Activated T-cell treated with anti-CD3 and anti-CD28 coated beads for 48 hours (primary cell): ENCODE data around the gene IFITM5.
"Not testable (repeated sequence)": the region's sequence is repeated elsewhere in the genome, so short reads cannot be mapped to it uniquely, and the experiment has no call there.

Source experiments
- DNase-seq: peaks from one replicate; pipeline ENCODE4 v3.0.0-alpha.2; 2020; ENCODE audit warnings: low read depth

IFITM5 gene

GRCh38 chr11:295351-296170 is 3.8 kb downstream of the IFITM5 start:
- no peak for DNase-seq

- no peak for DNase-seq
These were observed 4.5 kb downstream of the IFITM5 start for GRCh38 chr11:294780-295179.

GRCh38 chr11:293852-294661 is 5.3 kb downstream of the IFITM5 start:
- DNase-seq, result no peak

- no peak for DNase-seq
These were observed 6.0 kb downstream of the IFITM5 start for GRCh38 chr11:293271-293851.

GRCh38 chr11:292211-293121 is 6.9 kb downstream of the IFITM5 start:
- no peak for DNase-seq

- no peak for DNase-seq
These were observed 7.8 kb downstream of the IFITM5 start for GRCh38 chr11:291281-292210.

GRCh38 chr11:290621-291231 is 8.6 kb downstream of the IFITM5 start:
- no peak for DNase-seq

GRCh38 chr11:289712-290620 is 9.4 kb downstream of the IFITM5 start:
- no peak for DNase-seq

- DNase-seq, result no peak
These were observed 10.0 kb downstream of the IFITM5 start for GRCh38 chr11:289398-289711.

GRCh38 chr11:288478-289397 is 10.6 kb downstream of the IFITM5 start, which contains the start of gene PGGHG:
Gene PGGHG, plus strand, starts transcription at chr11:289126. Its CDS starts 691 bp downstream, at chr11:289817.
- no peak for DNase-seq

GRCh38 chr11:287821-288477 is 11.4 kb downstream of the IFITM5 start:
- DNase-seq, result no peak

- not testable (repeated sequence) for DNase-seq
These were observed 12.1 kb downstream of the IFITM5 start for GRCh38 chr11:286977-287820.

- no peak for DNase-seq
These were observed 13.5 kb downstream of the IFITM5 start for GRCh38 chr11:285894-286220.

- DNase-seq, result no peak
These were observed 14.1 kb downstream of the IFITM5 start for GRCh38 chr11:285021-285893.

GRCh38 chr11:284105-285020 is 15.0 kb downstream of the IFITM5 start:
- DNase-seq, result no peak
